ENCODE measurements around the gene C14orf39. TPM values are rescaled to one million over a fixed set of nuclear protein-coding genes. Genes with fewer than 3 reads are reported as not detected.

Gene C14orf39
- total and polyA plus RNA-seq, 2 experiments from 2014 or later: 0.28 to 3.4 TPM

GRCh38 chr14:60510951-60511599 is 25.2 kb upstream of the C14orf39 start (continued):
- TF ChIP-seq STAT1 (IDR thresholded peaks at IDR 0.05; ENCODE audit: unreplicated experiment) (no peak), POLR2AphosphoS5 (IDR thresholded peaks at IDR 0.05; ENCODE audit: low read depth) (no peak), ZNF462 (CRISPR knock-in tag; IDR thresholded peaks at IDR 0.05) (no peak), EZH2phosphoT487 (IDR thresholded peaks at IDR 0.05; ENCODE audit: unreplicated experiment) (peak; percentile 81), CREB1 (CRISPR knock-in tag; IDR thresholded peaks at IDR 0.05; ENCODE audit: low read depth) (no peak), ZNF114 (CRISPR knock-in tag; IDR thresholded peaks at IDR 0.05) (no peak)

- peak overlapping the region; percentile 91 for H3K4me2 ChIP-seq
Measured at GRCh38 chr14:60510254-60510950, 24.5 kb upstream of the C14orf39 start.

More at GRCh38 chr14:60510254-60510950, 24.5 kb upstream of the C14orf39 start:
- Histone ChIP-seq H3K4me3 (peak overlapping the region; percentile 54), H3K9me2 (ENCODE audit: insufficient read depth) (no peaks in the 10 kb centered on the region), H2AFZ (peak overlapping the region; percentile 95; the same call in 1 of the 2 replicates), H3K79me2 (replicated peaks; ENCODE audit: insufficient read depth) (no peaks in the 10 kb centered on the region), H3K36me3 (ENCODE audit: insufficient read depth) (no peaks in the 10 kb centered on the region), H3F3A (replicated peaks; ENCODE audit: low read depth) (peaks cover 39% of the 10 kb centered on the region), H4K20me1 (replicated peaks; ENCODE audit: insufficient read depth) (0 out of 2 replicates have a peak, but pooled peaks cover 11% of the 10 kb centered on the region), H3K27me3 (ENCODE audit: insufficient read depth) (peaks cover 100% of the 10 kb centered on the region), H3K4me1 (ENCODE audit: insufficient read depth) (peaks cover 76% of the 10 kb centered on the region), H3K27ac (ENCODE audit: low read depth) (no peak overlapping the region)
- H3K9me3 Mint-ChIP-seq: no peaks in the 10 kb centered on the region; the same call in 2 of the 3 replicates
- H3K4me1 Mint-ChIP-seq: peaks cover 67% of the 10 kb centered on the region
- no peak overlapping the region for H3K27ac Mint-ChIP-seq
- TF ChIP-seq EZH2 (IDR thresholded peaks at IDR 0.05; ENCODE audit: low read depth, unreplicated experiment) (peak; percentile 95), EZH2phosphoT487 (IDR thresholded peaks at IDR 0.05; ENCODE audit: unreplicated experiment) (peak; percentile 99)
- TF ChIP-seq, protein P1, sequence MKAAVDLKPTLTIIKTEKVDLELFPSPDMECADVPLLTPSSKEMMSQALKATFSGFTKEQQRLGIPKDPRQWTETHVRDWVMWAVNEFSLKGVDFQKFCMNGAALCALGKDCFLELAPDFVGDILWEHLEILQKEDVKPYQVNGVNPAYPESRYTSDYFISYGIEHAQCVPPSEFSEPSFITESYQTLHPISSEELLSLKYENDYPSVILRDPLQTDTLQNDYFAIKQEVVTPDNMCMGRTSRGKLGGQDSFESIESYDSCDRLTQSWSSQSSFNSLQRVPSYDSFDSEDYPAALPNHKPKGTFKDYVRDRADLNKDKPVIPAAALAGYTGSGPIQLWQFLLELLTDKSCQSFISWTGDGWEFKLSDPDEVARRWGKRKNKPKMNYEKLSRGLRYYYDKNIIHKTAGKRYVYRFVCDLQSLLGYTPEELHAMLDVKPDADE (IDR thresholded peaks at IDR 0.05): no peak
- ATAC-seq (no peak), DNase-seq (ENCODE audit: low spot score) (peak; percentile 36)
- no peaks in the 10 kb centered on the region for H3K36me3 Mint-ChIP-seq (ENCODE audit: low read depth)
- peak overlapping the region; percentile 76 for H3K4me3 Mint-ChIP-seq
- peaks cover 96% of the 10 kb centered on the region for H3K27me3 Mint-ChIP-seq (ENCODE audit: insufficient read depth, low read depth, poor library complexity)

All from GM23338 (cell line).